Measurements from ENCODE around the gene RAB3IP.

RAB3IP gene

DNA sequence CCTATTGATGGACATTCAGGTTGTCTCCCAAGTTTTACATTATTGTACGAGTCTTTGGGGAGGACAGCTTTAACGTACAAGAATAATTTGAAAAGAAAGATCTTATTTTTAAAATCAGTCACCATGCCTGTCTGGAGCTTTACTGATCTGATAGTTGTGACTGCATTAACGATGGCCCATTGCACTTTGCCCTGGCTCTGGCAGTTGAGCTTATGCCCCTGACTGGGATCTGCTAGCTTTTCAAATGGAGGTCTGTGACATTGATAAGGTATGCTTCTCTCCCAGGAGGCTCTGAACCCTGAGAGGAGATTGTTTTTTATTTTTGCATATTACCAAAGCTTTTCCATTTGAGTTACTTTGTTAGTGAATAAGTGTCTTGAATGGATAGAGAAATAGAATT lies 17.9 kb upstream of the RAB3IP start:
- no peak for DNase-seq (ENCODE audit: low spot score)

GRCh38 chr12:69726922-69727321 lies 11.7 kb upstream of the RAB3IP start:
- DNase-seq (ENCODE audit: low spot score) = no peak
- no peak for TF ChIP-seq CTCF (IDR thresholded peaks at IDR 0.05; ENCODE audit: extremely low read depth, insufficient read depth, missing control alignments)
- in situ Hi-C loops (cut with MboI; ENCODE audit: low pct_unique_long_range_greater_than_20kb, low sequenced_read_pairs, unreplicated experiment) = no loop called here

More for the DNA sequence above, 17.9 kb upstream of the RAB3IP start:
- in situ Hi-C loops (cut with MboI; ENCODE audit: low pct_unique_long_range_greater_than_20kb, low sequenced_read_pairs, unreplicated experiment) = no loop called here
- no peak for TF ChIP-seq CTCF (IDR thresholded peaks at IDR 0.05; ENCODE audit: extremely low read depth, insufficient read depth, missing control alignments)

GRCh38 chr12:69732088-69732487 lies 6.6 kb upstream of the RAB3IP start:
- TF ChIP-seq CTCF (IDR thresholded peaks at IDR 0.05; ENCODE audit: extremely low read depth, insufficient read depth, missing control alignments) = no peak
- in situ Hi-C loops (cut with MboI; ENCODE audit: low pct_unique_long_range_greater_than_20kb, low sequenced_read_pairs, unreplicated experiment) = no loop called here
- no peak for DNase-seq (ENCODE audit: low spot score)

GRCh38 chr12:69733638-69734037 lies 5.0 kb upstream of the RAB3IP start:
- no peak for DNase-seq (ENCODE audit: low spot score)
- TF ChIP-seq CTCF (IDR thresholded peaks at IDR 0.05; ENCODE audit: extremely low read depth, insufficient read depth, missing control alignments) = no peak
- in situ Hi-C loops (cut with MboI; ENCODE audit: low pct_unique_long_range_greater_than_20kb, low sequenced_read_pairs, unreplicated experiment) = no loop called here

DNA sequence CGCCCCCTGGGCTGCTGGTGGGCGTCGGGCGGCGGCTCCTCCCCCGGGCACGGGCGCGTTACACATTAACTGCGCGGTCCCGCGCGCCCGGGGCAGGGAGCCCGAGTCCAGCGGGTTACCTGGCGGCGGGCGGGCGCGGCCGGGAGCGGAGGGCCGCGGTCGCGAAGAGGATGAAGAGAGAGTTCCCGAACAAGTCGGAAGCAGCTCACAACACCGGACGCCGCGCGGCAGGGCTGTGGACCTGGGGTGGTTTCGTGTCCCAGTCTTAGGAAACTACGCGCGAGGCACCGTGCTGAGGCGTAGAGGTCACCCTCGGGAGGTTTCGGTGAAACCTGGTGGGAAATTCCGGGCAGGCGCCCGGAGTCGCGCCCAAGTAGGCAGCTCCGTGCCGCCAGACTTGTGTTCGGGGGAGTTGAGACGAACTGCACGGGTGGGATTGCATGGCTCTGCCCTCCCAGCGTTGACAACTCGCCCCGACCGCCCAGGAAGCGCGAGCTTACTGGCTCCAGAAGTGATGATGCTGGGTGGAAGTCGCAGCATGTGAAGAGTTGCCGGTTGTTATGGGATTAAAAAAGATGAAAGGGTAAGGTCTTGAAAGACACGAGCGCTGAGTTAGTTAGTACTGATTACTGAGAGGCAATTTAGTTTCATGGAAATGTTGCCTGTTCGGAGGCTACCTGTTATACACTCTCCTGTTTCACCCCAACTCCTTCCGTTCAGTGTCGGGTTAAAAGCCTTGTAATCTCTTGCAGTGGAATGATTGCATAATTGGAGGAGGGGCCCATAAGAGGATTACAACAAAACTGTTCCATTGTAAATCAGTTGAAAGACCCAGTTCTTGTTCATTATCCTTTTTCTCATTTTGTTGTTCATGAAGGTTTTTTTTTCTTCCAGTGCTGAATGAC lies 879 bp downstream of the RAB3IP start:
- in situ Hi-C loops (cut with MboI; ENCODE audit: low pct_unique_long_range_greater_than_20kb, low sequenced_read_pairs, unreplicated experiment) = no loop called here
- no peak for TF ChIP-seq CTCF (IDR thresholded peaks at IDR 0.05; ENCODE audit: extremely low read depth, insufficient read depth, missing control alignments)
- peak; percentile 67 for DNase-seq (ENCODE audit: low spot score)

GRCh38 chr12:69744109-69744508 lies 5.4 kb downstream of the RAB3IP start:
- no peak for DNase-seq (ENCODE audit: low spot score)
- TF ChIP-seq CTCF (IDR thresholded peaks at IDR 0.05; ENCODE audit: extremely low read depth, insufficient read depth, missing control alignments) = no peak
- in situ Hi-C loops (cut with MboI; ENCODE audit: low pct_unique_long_range_greater_than_20kb, low sequenced_read_pairs, unreplicated experiment) = no loop called here

Data from GM13977 (cell line).